ENCODE data around the gene STH. TPM values are rescaled to one million over a fixed set of nuclear protein-coding genes. Genes with fewer than 3 reads are reported as not detected.

Gene STH
- polyA plus RNA-seq, 2 of the 4 experiments (the other 2 are of a cell fraction): not detected

DNA sequence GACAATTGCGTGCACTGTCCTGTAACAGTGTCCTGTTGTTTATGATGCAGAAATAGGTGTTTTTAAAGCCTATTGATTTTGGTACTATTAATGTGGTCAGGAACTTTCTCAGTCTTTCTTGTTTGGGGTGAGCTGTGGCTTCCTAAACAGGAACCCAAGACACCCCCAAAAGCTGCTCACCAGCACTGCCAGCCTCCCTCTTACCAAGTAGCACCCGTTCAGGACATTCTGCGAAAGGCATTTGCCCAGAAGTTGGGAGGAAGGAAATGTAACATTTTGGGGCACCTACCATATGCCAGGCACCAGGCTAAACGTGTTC, 21.6 kb upstream of the STH start:
- H3K4me3 ChIP-seq: no peak overlapping the region
- DNase-seq (ENCODE audit: low read depth in 1 of 2, low spot score in 1 of 2) (no peak), FAIRE-seq (no peak), ATAC-seq (no peak)
- no peaks in the 10 kb centered on the region for H3K4me1 ChIP-seq
- H3K27ac ChIP-seq: no peak overlapping the region
- no peak overlapping the region for H3K4me2 ChIP-seq
- WGBS (ENCODE audit: missing lambda C conversion rate): 73% methylated on average over 4 of the region's 4 CpGs
- peaks cover 5% of the 10 kb centered on the region; the same call in 2 of the 3 replicates for H3K9me3 ChIP-seq
- TF ChIP-seq HDAC2 (IDR thresholded peaks at IDR 0.05) (no peak), SMC3 (IDR thresholded peaks at IDR 0.05) (no peak), HEYL (CRISPR knock-in tag; IDR thresholded peaks at IDR 0.05) (no peak)
- TF ChIP-seq, protein P1, sequence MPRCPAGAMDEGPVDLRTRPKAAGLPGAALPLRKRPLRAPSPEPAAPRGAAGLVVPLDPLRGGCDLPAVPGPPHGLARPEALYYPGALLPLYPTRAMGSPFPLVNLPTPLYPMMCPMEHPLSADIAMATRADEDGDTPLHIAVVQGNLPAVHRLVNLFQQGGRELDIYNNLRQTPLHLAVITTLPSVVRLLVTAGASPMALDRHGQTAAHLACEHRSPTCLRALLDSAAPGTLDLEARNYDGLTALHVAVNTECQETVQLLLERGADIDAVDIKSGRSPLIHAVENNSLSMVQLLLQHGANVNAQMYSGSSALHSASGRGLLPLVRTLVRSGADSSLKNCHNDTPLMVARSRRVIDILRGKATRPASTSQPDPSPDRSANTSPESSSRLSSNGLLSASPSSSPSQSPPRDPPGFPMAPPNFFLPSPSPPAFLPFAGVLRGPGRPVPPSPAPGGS (IDR thresholded peaks at IDR 0.05): no peak
- TF ChIP-seq, protein P2, sequence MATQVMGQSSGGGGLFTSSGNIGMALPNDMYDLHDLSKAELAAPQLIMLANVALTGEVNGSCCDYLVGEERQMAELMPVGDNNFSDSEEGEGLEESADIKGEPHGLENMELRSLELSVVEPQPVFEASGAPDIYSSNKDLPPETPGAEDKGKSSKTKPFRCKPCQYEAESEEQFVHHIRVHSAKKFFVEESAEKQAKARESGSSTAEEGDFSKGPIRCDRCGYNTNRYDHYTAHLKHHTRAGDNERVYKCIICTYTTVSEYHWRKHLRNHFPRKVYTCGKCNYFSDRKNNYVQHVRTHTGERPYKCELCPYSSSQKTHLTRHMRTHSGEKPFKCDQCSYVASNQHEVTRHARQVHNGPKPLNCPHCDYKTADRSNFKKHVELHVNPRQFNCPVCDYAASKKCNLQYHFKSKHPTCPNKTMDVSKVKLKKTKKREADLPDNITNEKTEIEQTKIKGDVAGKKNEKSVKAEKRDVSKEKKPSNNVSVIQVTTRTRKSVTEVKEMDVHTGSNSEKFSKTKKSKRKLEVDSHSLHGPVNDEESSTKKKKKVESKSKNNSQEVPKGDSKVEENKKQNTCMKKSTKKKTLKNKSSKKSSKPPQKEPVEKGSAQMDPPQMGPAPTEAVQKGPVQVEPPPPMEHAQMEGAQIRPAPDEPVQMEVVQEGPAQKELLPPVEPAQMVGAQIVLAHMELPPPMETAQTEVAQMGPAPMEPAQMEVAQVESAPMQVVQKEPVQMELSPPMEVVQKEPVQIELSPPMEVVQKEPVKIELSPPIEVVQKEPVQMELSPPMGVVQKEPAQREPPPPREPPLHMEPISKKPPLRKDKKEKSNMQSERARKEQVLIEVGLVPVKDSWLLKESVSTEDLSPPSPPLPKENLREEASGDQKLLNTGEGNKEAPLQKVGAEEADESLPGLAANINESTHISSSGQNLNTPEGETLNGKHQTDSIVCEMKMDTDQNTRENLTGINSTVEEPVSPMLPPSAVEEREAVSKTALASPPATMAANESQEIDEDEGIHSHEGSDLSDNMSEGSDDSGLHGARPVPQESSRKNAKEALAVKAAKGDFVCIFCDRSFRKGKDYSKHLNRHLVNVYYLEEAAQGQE (IDR thresholded peaks at IDR 0.05): no peak
- CTCF ChIA-PET: interaction anchor here (1.2 to 4.0 kb wide), 2 partner anchors 8 to 26 kb away, joined by 3 to 16 read pairs; no protein-coding TSS in a partner anchor
- POLR2A ChIA-PET: no interaction called here

DNA sequence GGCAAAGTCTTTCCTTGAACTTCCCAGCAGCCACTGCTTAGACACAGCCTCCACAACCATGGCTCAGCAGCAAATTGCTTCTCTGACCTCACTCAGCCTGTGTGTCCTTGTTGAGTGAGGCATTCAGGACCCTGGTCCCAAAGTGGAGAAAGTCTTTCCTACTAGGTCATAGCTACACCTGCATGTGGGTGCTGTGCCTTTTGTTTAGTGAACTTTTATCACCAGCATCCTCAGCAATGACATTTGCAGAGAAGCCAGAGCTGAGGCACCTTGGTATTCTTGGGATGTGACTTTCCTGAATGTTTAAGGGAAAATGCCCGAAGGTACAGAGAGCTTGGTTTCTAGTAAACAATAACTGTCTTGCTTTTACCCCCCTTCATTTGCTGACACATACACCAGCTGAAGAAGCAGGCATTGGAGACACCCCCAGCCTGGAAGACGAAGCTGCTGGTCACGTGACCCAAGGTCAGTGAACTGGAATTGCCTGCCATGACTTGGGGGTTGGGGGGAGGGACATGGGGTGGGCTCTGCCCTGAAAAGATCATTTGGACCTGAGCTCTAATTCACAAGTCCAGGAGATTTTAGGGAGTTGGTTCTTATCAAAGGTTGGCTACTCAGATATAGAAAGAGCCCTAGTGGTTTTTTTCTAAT, 20.9 kb upstream of the STH start:
- H3K9me3 ChIP-seq: no peaks in the 10 kb centered on the region
- FAIRE-seq: no peak
- WGBS (ENCODE audit: missing lambda C conversion rate): 70% methylated on average over 3 of the region's 3 CpGs
- TF ChIP-seq NR3C1 (IDR thresholded peaks at IDR 0.05): no peak
- TF ChIP-seq RCOR1 (IDR thresholded peaks at IDR 0.05; ENCODE audit: low read depth, low read length): no peak
- no peak overlapping the region for H3K4me3 ChIP-seq
- H3K4me2 ChIP-seq: no peak overlapping the region
- no peak for DNase-seq (ENCODE audit: low read depth in 1 of 2, low spot score in 1 of 2)
- no peaks in the 10 kb centered on the region for H3K4me1 ChIP-seq
- H3K27ac ChIP-seq: no peak overlapping the region
- ChIA-PET CTCF (interaction anchor here (1.2 to 4.0 kb wide), 3 partner anchors 9 to 25 kb away, joined by 3 to 16 read pairs (median 5); no protein-coding TSS in a partner anchor), POLR2A (no interaction called here)
- ATAC-seq: no peak

DNA sequence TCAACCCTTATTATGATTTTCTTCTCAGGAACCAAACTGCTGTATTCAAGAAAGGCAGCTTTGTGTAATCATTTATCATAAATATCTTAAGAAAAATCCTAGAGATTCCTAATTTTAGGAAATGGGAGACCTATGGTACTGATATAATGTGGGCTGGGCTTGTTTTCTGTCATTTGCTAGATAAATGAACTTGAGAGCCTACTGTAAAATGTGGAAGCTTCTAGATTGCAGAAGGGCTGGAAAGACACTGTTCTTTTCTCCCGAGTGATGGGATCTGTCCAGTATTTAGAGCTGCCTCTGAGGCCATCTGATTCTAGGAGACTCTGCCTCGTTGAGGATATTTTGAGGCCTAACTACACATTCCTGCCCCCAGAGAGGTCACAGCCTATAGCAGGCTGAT, 19.9 kb upstream of the STH start:
- ChIA-PET CTCF (interaction anchor here (1.2 to 4.0 kb wide), 4 partner anchors 11 to 31 kb away, joined by 3 to 16 read pairs (median 4); no protein-coding TSS in a partner anchor), POLR2A (no interaction called here)
- Histone ChIP-seq H3K27ac (no peak overlapping the region), H3K4me1 (no peaks in the 10 kb centered on the region), H3K4me2 (no peak overlapping the region), H3K9me3 (no peaks in the 10 kb centered on the region), H3K4me3 (no peak overlapping the region)
- TF ChIP-seq EHF (CRISPR knock-in tag; IDR thresholded peaks at IDR 0.05) (no peak), RAD21 (conservative IDR thresholded peaks at IDR 0.05 in 1 of 2, IDR thresholded peaks at IDR 0.05 in 1 of 2) (no peak), ZNF302 (CRISPR knock-in tag; IDR thresholded peaks at IDR 0.05) (no peak), MYC (IDR thresholded peaks at IDR 0.05; ENCODE audit: borderline replicate concordance, low read length) (no peak), NFE2L2 (conservative IDR thresholded peaks at IDR 0.05; ENCODE audit: low read length) (no peak), ESRRA (IDR thresholded peaks at IDR 0.05; ENCODE audit: borderline replicate concordance, low read length) (no peak)
- ATAC-seq (no peak), FAIRE-seq (no peak), DNase-seq (ENCODE audit: low read depth in 1 of 2, low spot score in 1 of 2) (no peak)
- 51% methylated on average over 2 of the region's 2 CpGs for WGBS (ENCODE audit: missing lambda C conversion rate)

DNA sequence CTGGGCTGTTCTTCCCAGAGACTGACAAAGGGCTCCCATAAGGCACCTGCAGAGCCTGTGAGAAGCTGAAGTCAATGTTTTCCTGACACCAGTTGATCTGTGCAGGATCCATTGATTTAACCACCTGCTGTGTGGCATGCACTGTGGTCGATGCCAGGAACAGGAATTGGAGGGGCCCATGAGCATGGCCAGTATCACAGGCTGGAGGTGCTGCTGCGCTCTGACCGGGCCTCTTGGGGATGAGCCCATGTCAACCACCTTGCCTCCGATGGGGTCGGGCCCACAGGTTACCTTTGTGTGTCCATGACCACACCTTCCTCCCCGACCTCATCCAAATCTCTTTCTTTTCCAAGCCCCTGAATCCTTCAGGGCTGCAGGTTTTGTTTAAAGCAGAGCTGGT, 18.2 kb upstream of the STH start:
- ChIA-PET CTCF (interaction anchor here (0.8 to 4.0 kb wide), 2 partner anchors 22 to 31 kb away, joined by 3 to 16 read pairs; no protein-coding TSS in a partner anchor), POLR2A (no interaction called here)
- ATAC-seq (no peak), FAIRE-seq (no peak), DNase-seq (ENCODE audit: low read depth in 1 of 2, low spot score in 1 of 2) (no peak)
- Histone ChIP-seq H3K4me1 (no peaks in the 10 kb centered on the region), H3K4me2 (no peak overlapping the region), H3K9me3 (no peaks in the 10 kb centered on the region), H3K27ac (no peak overlapping the region), H3K4me3 (no peak overlapping the region)
- TF ChIP-seq CEBPB (IDR thresholded peaks at IDR 0.05) (no peak), RFX5 (IDR thresholded peaks at IDR 0.05) (no peak), ZNF302 (CRISPR knock-in tag; IDR thresholded peaks at IDR 0.05) (no peak), ZFP36 (IDR thresholded peaks at IDR 0.05; ENCODE audit: borderline replicate concordance, partially characterized antibody) (no peak), TFCP2L1 (CRISPR knock-in tag; IDR thresholded peaks at IDR 0.05) (no peak), NR3C1 (IDR thresholded peaks at IDR 0.05) (no peak), FOXS1 (CRISPR knock-in tag; IDR thresholded peaks at IDR 0.05) (no peak), MYC (IDR thresholded peaks at IDR 0.05; ENCODE audit: borderline replicate concordance, low read length) (no peak), CBX2 (IDR thresholded peaks at IDR 0.05; ENCODE audit: borderline replicate concordance, low read depth) (no peak), GATA3 (IDR thresholded peaks at IDR 0.05; ENCODE audit: borderline replicate concordance) (no peak)
- WGBS (ENCODE audit: missing lambda C conversion rate): 77% methylated on average over 6 of the region's 6 CpGs

Measured in A549 (cell line).